GM20000 (cell line): ENCODE measurements around the gene AOPEP.

ENCODE experiments used
- DNase-seq: peaks from one replicate; pipeline ENCODE4 v3.0.0; 2012; ENCODE audit warnings: low spot score
- CTCF ChIP-seq: IDR thresholded peaks from 2 replicates; pipeline ENCODE4 v1.5.1; 2012; ENCODE audit warnings: mild to moderate bottlenecking, control low read depth; ENCODE audit errors: extremely low read depth, missing control alignments

AOPEP gene

GRCh38 chr9:94865582-94866452 is 139.3 kb downstream of the AOPEP start:
- no peak for TF ChIP-seq CTCF
- DNase-seq = no peak

- no peak for DNase-seq
- no peak for TF ChIP-seq CTCF
Measured at GRCh38 chr9:94866770-94867169, 140.3 kb downstream of the AOPEP start.

GRCh38 chr9:94867281-94867841 is 140.9 kb downstream of the AOPEP start:
- TF ChIP-seq CTCF = no peak

GRCh38 chr9:94867842-94868312 is 141.4 kb downstream of the AOPEP start:
- DNase-seq = no peak
- TF ChIP-seq CTCF = no peak

More at GRCh38 chr9:94867281-94867841, 140.9 kb downstream of the AOPEP start:
- no peak for DNase-seq

GRCh38 chr9:94868464-94868863 is 142.0 kb downstream of the AOPEP start:
- no peak for TF ChIP-seq CTCF
- DNase-seq = no peak

GRCh38 chr9:94869415-94869843 is 142.9 kb downstream of the AOPEP start:
- DNase-seq = no peak
- no peak for TF ChIP-seq CTCF

GRCh38 chr9:94870465-94870792 is 143.9 kb downstream of the AOPEP start:
- no peak for TF ChIP-seq CTCF
- DNase-seq = no peak
